ENCODE data around the gene IMMP2L.
"Not testable (repeated sequence)": the region's sequence is repeated elsewhere in the genome, so short reads cannot be mapped to it uniquely, and the experiment has no call there.

IMMP2L gene

GRCh38 chr7:110973196-110973990 lies 588.9 kb downstream of the IMMP2L start:
- DNase-seq, result no peak

DNA sequence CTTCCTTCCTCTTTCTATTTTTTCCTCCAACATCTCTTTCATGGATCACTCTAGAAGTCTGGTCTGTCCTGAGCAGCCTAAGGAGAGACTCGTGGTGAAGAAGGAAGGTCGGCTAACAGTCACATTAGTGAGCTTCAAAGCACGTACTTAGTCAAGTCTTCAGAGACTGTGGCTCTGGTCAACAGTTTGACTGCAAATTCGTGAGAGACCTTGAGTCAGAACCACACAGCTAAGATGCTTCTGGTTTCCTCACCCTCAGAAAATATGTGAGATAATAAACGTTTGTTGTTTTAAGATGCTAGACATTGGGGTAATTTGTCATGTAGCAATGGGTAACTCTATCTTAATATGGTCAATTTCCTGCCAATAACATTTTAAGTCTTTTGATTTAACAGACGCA lies 597.5 kb downstream of the IMMP2L start:
- DNase-seq, result no peak

GRCh38 chr7:110962826-110963225 lies 599.5 kb downstream of the IMMP2L start:
- no peak for DNase-seq

GRCh38 chr7:110962374-110962773 lies 599.9 kb downstream of the IMMP2L start:
- DNase-seq, result no peak

DNA sequence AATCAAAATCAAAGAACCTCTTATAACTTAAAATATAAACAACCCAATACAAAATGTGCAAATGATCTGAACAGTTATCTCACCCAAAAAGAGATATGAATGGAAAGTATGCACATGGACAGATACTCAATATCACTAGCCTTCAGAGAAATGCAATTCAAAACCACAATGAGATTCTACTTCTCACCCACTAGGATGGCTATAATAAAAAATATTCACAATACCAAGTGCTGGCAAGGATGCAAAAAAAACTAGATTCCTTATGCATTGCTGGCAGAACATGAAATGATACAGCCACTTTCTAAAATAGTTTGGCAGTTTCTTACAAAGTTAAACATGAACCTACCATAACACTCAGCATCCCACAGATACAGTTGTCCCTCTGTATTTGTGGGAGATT lies 601.5 kb downstream of the IMMP2L start:
- no peak for DNase-seq

GRCh38 chr7:110948280-110948679 lies 614.0 kb downstream of the IMMP2L start:
- no peak for DNase-seq

DNA sequence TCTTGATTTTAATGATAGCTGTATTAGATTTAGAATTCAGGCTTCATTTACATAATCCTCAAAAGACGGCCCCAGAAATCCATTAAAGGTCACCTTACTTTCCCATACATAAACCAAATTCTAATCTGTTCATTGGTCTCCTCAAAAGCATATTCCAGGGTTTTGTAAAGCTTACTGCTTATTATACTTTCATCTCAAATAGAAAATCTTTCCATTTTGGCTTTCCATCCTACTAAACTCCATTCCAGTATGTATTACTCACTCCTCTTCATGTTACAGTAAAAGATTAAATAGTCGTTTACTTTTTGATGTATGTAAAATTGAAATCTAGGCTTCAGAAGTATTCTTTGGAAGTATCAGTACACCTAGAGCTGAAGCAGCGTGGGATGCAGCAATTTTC lies 614.9 kb downstream of the IMMP2L start:
- no peak for DNase-seq

DNA sequence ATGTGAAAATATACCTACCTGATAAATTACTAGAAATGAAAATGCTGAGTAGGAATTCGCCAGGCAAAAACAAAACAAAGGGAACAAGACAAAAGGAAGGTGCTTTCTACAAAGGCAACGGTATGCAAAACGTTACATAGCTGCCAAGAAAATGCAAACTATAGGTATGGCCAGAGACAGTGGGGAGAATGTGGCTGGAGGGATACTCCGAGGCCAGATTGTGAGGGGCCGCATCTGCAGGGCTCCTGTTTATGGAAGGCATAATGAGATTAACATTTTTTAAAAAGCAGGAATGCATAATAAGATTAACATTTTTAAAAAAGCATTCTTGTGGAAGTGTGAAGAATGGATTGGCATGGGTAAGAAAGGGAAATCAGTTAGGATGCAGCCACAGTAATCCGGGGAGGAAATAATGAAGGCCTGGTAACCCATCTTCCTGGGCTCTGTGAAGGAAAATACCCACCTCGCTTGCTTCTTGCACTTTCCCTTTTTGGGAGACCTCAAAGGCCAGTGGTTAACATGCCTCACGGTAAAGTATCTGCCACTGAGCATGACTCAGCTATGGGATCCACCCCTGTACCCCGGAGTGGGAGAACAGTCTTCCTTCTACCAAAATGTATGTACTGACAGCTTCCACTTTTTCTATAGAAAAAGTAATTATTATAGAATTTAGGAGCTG lies 617.2 kb downstream of the IMMP2L start:
- DNase-seq, result no peak

GRCh38 chr7:110944448-110944847 lies 617.8 kb downstream of the IMMP2L start:
- no peak for DNase-seq

DNA sequence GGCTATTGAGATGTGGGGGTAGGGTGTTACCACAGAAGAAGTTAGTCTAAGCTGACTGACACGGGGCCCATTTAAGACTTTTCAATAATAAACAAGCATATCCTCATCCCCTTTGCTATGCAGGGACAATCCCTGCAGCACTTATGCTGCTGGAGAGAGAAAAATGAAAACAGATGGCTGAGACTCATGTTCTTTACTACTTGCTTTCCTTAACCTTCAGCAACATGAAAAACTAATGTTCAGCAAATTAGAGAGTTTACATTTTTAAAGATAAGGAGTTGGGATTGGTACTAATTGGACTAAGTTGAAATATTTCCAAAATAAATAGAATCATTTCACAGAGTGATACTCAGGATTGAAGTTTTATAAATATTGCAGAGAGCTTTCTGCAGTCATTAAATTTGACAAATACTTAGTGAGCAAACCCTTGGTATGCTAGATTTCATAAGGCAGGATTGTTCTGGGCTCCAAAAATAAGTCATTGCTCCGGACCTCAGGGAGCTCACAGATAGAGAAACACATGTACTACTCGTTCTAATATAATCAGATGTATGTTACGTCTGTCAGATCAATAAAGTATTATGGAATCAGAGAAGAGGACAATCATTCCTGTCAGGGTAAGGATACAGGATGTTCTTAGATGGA lies 618.5 kb downstream of the IMMP2L start:
- DNase-seq, result no peak

DNA sequence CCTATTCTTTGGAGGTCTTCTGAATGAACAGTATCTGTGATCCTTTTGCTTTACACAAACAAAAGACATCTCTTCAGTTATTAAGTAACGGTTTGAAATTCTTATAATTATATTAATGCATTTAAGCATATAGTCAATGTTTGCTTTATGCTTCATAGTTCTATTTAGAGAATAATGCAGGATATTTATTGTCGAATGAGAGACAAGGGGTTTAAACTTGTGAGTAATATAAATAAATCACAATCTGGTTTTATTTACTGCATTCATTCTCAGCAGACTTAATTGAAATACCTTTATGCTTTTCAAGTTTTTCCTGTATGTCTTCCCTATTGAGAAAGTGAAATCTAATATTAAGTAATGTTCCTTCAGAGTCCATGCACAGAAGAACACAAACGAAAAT lies 620.9 kb downstream of the IMMP2L start:
- no peak for DNase-seq

DNA sequence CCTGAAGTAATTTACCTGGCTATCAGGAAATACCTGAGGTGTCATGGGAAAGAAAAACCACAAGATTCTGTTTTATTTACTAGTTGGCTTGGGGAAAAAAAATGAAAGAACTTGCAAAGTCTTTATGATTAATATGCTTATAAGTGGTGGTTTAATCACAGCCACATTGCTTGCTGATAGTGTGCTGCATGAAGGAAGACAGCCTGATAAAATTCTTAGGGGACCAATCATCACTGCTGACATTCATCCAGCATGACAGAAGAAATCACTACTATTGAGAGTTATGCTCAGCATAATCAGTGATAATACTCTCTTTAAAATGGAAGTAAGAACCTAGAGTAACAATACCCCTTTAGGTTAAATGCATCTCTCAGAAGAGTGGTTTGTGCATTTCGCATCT lies 621.5 kb downstream of the IMMP2L start:
- DNase-seq, result no peak

DNA sequence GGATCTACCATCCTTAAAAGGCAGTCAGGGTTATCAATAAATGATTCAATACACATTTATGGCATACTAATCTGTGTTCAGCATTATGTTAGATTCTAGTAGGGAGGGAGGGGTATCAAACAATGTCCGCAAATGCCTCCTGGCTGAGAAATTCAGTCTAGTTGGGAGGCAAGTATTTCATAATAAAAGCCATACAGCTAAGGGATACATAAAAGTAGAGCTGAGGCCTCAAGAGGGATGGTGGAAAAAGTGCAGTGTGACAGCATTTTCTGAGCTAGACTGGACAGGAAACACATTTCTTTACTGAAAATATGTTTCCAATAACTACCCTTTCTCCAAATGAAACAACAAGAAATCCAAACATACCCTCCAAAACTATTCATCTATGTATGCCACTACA lies 624.1 kb downstream of the IMMP2L start:
- no peak for DNase-seq

- not testable (repeated sequence) for DNase-seq
Measured at GRCh38 chr7:110936665-110937064, 625.6 kb downstream of the IMMP2L start.

DNA sequence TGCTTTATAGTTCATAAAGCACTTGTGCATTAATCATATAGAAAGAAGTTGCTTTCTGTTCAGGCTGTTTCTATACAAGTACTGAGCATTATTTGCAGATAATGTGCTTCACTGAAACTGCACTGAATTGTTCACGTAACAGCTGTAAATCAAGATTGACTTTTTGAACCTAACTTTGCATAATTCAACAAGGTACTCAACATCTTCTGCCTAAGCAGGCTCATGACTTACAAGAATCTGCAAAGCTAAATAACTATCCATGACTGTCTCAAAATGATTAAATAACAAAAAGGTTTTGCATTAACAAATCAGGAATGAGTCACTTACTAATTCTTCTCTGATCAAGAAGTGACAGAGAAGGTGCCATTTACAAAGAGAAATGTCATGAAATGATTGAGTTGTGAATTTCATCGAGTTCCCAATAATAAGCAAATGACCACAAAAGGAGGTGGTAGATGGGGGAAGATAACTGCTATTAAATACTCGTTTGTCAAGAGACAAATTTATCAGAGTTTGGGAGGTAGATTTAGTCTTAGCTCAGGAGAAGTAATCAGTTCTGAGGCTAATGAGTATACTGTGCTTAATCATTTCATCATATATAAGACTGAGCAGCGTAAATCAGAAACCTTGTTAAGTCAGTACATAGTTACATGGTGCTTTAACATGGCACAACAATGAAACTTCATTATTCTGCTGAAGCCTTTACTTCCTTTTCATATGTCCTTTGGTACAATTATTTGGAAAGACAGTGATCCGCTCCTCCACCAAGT lies 632.6 kb downstream of the IMMP2L start:
- no peak for DNase-seq

GRCh38 chr7:110922906-110923305 lies 639.4 kb downstream of the IMMP2L start:
- DNase-seq, result no peak

- DNase-seq, result no peak
Measured at GRCh38 chr7:110921595-110922151, 640.6 kb downstream of the IMMP2L start.

GRCh38 chr7:110918949-110919548 lies 643.2 kb downstream of the IMMP2L start:
- no peak for DNase-seq

DNA sequence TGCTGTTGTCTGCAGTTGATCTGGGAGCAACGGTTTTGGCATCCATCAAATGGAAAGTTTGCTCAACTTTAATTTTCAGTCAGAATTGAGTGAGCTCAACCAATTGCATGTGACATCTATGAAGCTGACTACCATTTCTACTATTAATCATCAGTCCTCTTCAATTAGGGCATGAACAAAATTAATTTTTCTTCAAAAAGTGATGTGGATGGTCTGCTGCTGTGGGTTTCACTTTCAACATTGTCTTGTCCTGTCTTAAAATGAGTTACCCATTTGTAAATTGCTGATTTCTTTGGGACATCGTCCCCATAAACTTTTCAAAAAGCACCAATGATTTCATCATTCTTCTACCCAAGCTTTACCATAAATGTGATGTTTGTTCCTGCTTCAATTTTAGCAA lies 648.0 kb downstream of the IMMP2L start:
- DNase-seq, result no peak

GRCh38 chr7:110911632-110912031 lies 650.7 kb downstream of the IMMP2L start:
- DNase-seq, result no peak

- DNase-seq, result no peak
Measured at GRCh38 chr7:110909117-110909516, 653.2 kb downstream of the IMMP2L start.

DNA sequence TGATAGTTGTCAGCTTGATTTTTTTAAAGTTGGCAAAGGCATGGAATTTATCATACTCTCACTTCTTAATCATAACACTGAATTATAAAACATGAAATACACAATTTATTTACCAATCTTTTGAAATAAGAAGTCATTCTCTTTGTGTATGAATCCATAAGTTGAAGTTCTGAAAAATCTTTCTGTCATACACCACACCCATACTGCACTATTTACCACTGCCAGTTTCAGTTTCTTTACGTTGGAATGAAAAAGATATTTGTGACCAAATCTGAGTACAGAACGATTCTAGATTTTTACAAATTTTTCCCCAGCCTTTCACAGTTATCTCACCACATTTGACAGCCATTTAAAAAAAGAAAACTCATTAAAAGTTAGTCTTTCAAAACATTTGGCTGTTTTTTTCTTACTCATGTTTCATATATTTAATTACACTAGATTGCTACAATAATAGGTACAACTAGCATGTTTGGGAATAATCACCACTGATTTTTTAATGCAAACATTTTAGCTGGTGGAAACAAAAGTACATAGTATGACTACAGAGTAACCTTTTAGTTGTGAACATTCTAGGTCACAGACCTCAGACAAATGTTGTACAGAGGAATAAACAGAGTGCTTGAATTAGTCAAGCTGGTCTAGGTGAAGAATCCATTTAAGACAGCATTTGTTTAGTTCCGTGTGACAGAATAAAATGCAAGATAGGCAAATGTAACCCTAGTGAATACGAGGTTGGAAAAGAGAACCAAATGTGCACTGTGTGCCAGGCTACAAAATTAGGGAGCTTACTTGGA lies 656.3 kb downstream of the IMMP2L start:
- no peak for DNase-seq
